SKM-1 (cell line): ENCODE results near the gene SEMA3F.
A peak's percentile ranks its signal among the peaks of the same experiment; 100 is the strongest.
"Not testable (repeated sequence)": the region's sequence is repeated elsewhere in the genome, so short reads cannot be mapped to it uniquely, and the experiment has no call there.

Experiments
- DNase-seq: peaks from one replicate; lab custom pipeline; 2025; ENCODE audit not compliant: unreplicated experiment; lab: John Stamatoyannopoulos, UW

SEMA3F gene

DNA sequence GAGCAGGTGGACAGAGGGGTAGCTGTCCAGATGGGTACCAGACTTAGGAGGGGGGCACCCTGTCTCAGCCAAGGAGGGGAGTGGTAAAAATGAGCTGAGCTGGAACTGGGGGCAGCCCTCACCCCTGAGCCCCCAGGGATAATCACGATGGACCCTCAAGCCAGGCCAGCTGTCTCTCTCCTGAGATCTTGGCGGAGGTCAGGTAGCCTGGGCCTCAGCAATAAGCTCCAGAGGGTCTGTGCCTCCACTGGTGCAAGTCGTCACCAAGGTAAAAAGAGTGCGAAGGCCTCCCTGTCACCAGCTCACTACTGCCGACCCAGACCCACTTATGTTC, 55.0 kb downstream of the SEMA3F start:
- no peak for DNase-seq

DNA sequence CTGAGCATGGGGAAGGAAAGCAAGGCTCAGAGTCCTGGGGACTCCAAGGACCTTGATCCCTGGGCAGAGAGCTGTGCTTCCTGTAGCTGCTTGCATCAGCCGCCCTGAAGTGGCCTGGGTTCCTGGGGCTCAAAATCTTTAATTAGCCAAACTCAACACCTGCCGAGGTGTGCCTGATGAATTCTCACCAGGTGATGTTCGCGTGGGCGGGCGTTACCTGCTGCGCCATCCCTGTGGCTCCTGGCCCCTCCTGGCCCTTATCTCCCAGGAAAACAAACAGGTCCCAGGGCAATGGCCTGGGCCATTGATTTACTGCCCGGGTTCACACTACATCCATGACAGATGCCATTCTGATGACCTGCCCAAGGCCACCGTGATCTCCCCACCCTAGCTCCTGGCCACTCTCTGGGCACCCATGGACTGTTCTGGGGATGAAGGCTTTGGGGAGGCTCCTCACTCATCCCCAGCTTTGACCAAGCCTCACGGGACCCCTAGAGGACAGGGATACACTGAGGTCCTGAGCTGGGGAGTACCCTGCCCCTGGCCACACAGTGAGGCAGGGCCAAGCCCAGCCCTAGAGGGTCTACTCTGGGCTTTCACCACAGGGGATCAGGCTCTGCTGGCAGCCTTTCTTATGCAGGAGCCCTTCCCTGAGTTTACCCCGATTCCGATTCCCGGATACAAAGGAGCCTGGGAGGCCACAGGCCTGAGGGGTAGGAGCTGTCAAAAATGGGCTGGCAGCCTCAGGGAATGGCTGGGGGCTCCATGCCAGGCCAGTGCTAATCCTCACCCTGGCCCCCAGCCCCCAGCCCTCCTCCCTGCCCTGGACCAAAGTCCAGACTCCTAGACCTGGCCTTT, 55.6 kb downstream of the SEMA3F start:
- DNase-seq = no peak

DNA sequence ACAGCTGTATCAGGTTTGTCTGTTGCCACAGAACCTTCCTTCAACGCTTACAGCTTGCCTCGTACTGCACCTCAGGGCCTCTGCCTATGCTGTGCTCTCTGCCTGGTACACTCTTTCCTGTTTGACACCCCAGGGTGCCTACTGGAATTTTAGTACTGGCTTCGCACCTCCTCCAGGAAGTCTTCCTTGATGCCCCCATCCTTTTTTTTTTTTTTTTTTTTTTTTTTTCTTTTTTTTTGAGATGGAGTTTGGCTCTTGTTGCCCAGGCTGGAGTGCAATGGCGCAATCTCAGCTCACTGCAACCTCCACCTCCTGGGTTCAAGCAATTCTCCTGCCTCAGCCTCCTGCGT, 56.2 kb downstream of the SEMA3F start:
- DNase-seq = not testable (repeated sequence)

DNA sequence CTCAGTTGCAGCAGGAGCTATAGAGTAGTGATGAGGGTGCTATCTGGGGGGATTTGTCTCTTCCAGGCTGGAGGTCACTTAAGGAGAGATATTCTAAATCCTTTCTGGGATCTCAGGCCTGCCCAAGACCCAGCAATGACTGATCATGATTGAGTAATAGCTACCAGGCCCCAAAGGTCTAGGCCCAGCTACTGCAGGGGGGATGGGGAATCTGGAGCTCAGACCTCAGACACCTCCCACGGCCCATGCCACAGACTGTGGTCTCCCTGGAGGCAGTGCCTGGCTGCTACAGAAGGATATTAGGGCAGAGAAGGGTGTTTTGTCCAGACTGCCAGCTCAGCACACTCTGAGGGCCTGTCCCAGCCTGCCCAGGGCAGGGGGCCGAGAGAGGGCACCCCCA, 56.8 kb downstream of the SEMA3F start:
- peak; percentile 42 for DNase-seq

- no peak for DNase-seq
Observed at GRCh38 chr3:50212502-50212901, 57.4 kb downstream of the SEMA3F start.

DNA sequence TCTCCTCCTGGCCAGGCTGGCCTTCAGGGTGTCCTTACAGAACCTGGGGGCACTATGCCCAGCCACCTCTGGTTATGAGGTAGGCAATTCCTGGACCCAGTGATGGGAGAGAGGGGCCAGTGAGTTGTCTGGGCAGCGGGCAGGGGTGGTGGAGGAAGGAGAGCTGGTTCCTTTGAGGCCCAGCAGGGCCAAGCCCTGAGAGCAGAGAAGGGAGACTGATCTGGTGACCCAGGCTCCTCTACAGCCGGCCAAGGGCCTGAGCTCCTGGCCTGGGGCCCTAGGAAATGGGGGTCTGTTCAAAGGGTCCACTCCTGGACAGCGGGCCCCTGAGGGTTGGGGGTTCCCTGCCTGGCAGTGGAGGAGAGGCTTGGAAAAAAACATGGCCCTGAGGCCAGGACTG, 57.8 kb downstream of the SEMA3F start:
- no peak for DNase-seq

GRCh38 chr3:50213373-50213772, 58.2 kb downstream of the SEMA3F start:
- DNase-seq = no peak

GRCh38 chr3:50214824-50215223, 59.7 kb downstream of the SEMA3F start:
- DNase-seq = no peak

DNA sequence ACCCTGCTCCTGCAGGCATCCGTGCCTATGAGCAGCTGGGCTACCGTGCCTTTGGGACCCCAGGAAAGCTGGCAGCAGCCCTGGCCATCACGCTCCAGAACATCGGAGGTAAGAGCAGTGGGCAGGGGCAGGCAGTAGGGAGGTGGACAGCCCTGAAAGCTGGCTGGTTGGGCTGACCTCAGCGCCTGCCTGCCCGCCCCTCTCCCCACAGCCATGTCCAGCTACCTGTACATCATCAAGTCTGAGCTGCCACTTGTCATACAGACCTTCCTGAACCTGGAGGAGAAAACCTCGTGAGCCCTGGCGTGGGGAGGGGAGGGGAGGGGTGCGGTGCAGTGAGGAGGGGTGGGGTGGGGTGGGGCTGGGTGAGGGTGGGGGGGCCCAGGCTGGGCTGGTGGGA, 60.4 kb downstream of the SEMA3F start:
- DNase-seq = no peak

DNA sequence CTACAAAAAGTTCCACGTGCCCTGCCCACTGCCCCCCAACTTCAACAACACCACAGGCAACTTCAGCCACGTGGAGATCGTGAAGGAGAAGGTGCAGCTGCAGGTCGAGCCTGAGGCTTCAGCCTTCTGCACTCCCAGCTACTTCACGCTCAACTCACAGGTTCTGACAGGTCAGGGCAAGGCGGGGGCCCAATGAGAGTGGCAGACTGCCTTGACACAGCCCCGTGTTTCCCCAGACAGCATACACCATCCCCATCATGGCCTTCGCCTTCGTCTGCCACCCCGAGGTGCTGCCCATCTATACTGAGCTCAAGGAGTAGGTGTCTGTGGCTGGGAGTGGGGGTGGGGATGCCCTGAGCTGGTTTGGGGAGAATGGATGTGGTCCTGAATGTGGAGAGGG, 62.6 kb downstream of the SEMA3F start:
- DNase-seq = no peak

DNA sequence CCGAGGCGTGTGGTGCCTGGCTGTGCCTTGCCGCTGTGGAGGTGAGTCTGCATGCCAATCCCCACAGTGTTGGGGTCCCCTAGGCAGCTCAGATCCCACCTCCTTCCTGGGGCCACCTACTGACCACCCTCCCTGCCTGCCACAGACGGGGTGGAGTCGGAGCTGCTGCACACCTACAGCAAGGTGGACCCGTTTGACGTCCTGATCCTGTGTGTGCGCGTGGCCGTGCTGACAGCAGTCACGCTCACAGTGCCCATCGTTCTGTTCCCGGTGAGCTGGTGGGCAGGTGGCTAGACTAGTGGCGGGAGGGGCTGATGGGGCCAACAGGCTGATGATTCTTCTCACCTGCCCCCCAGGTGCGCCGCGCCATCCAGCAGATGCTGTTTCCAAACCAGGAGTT, 63.3 kb downstream of the SEMA3F start:
- no peak for DNase-seq

- DNase-seq = no peak
Observed at GRCh38 chr3:50219285-50219684, 64.2 kb downstream of the SEMA3F start.

- DNase-seq = no peak
Observed at GRCh38 chr3:50220109-50220508, 65.0 kb downstream of the SEMA3F start.

DNA sequence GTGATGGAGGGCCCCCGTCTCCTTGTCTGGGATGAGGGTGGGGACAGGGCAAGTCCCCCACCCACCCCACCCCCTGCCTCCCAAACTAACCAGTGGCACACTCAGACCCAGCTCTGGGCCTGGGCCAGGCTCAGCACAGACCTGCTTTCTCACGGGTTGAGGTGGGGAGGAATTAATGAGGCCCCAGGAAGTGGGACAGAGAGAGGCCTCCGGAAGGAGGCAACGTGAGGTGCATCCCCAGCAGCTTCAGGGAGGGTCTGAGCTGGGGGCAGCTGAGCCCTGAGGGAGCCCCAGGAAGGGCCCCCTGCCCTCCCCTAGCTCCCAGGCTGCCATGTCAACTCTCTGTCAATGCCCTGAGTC, 65.9 kb downstream of the SEMA3F start:
- no peak for DNase-seq

DNA sequence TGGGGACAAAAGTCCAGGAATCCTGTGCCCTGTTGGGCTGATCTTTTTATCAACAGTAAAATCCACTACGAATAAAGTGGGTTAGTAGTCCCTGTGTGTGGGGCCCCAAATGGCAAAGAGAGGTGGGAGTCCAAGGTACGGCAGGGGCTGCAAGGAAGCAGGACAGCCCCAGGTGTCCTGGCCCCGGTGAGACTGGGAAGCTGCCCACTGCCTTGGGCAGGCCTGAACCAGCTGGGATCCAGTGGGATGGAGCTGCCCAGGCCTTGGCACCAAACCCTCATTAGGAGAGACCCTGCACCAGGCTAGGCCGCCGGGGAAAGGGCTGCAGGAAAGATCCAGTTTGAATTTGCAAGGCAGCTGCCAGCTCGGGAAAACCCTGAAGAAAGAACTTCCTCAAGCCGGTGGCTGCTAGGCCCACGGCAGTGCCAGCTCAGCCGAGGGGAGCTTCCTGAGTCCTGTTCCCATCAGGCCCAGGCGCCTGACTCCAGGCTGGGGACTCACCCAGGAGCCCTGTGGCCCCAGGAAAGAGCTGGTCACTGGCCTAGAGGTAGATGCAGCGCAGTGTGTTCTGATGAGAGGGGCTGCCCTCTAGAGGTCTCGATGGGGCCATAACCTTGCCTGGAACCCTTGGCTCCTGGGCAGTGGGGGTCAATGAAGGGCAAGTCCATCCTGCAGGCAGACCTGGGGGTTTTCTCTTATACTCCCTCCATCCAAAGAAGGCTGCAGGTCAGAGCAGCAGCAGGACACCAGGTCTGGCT, 66.5 kb downstream of the SEMA3F start:
- DNase-seq = no peak

DNA sequence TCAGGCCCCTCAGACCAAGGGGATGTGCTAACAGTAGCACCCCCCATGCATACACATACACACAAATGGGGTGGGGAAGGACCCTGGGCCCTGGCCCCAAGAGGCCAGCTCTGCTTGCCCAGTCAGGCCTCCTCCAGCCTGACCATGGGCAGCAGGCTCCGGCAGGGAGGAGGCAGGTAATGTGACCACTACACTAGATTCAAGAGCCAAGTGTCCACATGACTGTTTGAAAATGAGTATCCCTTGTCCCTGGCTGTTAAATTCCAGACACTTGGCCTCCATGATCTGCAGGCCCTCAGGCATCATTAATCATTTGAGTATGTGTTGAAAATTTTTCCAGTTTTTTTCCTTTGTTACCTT, 67.0 kb downstream of the SEMA3F start:
- DNase-seq = no peak

- no peak for DNase-seq
Observed at GRCh38 chr3:50224639-50225038, 69.5 kb downstream of the SEMA3F start.

DNA sequence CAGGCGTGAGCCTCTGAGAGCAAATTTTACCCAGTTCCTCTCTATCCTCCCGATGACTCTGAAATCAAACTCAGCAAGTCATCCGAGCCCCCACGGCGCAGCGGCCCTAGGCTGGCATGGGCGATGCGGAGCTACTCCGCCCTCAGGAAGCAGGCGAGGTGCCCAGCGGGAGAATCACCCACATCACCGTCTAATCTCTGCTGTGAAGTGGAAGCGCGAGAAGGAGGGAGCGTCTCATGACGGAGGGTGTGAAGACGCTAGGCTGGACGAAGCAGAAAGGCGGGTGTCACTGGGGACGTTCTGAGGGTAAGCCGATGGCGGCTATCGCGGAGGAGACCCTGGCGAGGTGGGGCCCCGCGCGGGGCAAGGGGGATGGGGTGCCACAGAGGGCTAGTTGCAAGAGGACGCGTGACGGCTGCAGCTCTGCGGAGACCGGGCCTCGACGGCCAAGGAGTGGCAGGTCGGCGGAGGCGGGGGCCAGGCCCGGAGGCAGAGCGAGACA, 71.8 kb downstream of the SEMA3F start:
- DNase-seq = no peak

DNA sequence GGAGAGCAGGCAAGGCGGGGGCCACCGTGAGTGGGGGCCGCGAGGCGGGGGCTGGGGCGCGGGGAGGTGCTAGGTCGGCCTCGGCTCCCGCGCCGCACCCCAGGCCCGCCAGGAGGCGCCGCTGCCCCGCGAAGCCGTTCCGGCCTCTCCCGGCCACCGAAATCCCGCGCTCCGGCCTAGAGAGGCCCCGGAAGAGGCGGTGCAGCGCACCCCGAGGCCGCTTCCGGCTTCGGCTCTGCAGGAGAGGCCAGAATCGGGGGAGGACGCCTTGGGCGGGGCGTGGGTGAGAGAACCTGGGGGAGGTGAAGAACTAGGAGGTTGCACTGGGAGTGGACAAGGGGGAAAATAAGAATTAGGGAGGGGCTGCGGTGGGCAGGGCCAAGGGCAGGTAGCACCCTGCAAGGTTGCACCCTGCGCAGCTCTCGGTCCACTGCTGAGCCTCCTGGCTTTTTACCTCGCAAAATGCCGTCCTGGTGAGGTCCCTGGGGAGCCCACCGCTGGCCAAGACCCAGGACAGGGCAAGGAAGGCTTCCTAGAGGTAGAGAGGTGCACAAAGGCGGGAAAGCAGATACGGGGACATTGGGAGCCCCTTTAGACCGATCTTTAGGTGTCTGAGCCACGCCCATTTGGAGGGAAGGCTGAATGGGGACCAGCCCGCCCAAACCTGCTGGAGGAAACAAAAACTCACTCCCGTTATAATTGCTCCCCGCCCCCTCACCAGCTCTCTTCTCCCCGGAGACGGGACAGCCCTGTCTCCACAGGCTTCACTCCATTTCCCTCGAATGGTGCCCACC, 72.5 kb downstream of the SEMA3F start:
- DNase-seq = peak; percentile 84

- DNase-seq = not testable (repeated sequence)
Observed at GRCh38 chr3:50228184-50228763, 73.2 kb downstream of the SEMA3F start.

DNA sequence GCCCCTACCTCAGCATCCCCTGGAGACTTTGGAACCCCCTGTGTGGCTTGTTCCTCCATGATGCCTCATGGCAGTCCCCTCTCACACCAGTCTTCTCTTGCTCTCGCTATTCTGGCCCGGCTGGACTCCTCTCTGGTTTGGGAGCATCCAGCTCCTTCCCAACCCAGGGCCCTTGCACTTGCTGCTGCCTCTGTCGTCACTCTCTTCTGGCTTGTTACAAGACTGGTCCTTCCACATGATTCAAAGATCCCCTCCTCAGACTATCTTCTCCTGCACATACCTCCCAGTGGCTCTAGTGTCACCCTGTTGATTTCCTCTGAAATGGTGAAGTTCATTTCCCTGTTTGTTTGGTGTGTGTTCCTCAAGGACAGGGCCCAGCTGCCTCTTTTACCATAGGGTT, 74.4 kb downstream of the SEMA3F start:
- no peak for DNase-seq
